ENCODE results near the gene RPS6KB2. TPM values are rescaled to one million over a fixed set of nuclear protein-coding genes. Genes with fewer than 3 reads are reported as not detected.
"Not testable (repeated sequence)": the region's sequence is repeated elsewhere in the genome, so short reads cannot be mapped to it uniquely, and the experiment has no call there.

Gene RPS6KB2
- polyA plus RNA-seq, 1 donor: 40.3 TPM

DNA sequence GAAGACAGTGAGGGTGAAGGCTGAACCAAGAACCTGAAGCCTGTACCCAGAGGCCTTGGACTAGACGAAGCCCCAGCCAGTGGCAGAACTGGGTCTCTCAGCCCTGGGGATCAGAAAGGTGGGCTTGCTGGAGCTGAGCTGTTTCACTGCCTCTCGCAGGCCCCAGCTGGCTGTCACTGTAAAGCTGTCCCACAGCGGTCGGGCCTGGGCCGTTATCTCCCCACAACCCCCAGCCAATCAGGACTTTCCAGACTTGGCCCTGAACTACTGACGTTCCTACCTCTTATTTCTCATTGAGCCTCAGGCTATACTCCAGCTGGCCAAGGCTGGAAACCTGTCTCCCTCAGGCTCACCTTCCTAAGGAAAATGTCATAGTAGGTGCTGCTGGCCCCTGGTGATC, 30.8 kb upstream of the RPS6KB2 start:
- WGBS (ENCODE audit: insufficient coverage, low lambda C conversion rate): no CpG with 5 or more reads among the region's 6 CpGs
- Histone ChIP-seq H3K27me3 (ENCODE audit: control insufficient read depth, insufficient read depth, low read length) (no peaks in the 10 kb centered on the region), H3K36me3 (ENCODE audit: control insufficient read depth, insufficient read depth, low read length) (peaks cover 55% of the 10 kb centered on the region), H3K27ac (ENCODE audit: low read length) (no peak overlapping the region), H3K4me3 (ENCODE audit: low read length) (no peak overlapping the region), H3K9me3 (ENCODE audit: control insufficient read depth, low read depth, low read length) (no peaks in the 10 kb centered on the region), H3K4me1 (ENCODE audit: control insufficient read depth, insufficient read depth, low read length) (peaks cover 19% of the 10 kb centered on the region)
- no peak for DNase-seq

- Histone ChIP-seq H3K4me1 (ENCODE audit: control insufficient read depth, insufficient read depth, low read length) (peaks cover 20% of the 10 kb centered on the region), H3K27me3 (ENCODE audit: control insufficient read depth, insufficient read depth, low read length) (no peaks in the 10 kb centered on the region), H3K9me3 (ENCODE audit: control insufficient read depth, low read depth, low read length) (no peaks in the 10 kb centered on the region), H3K27ac (ENCODE audit: low read length) (no peak overlapping the region), H3K36me3 (ENCODE audit: control insufficient read depth, insufficient read depth, low read length) (peaks cover 55% of the 10 kb centered on the region), H3K4me3 (ENCODE audit: low read length) (no peak overlapping the region)
- no CpG with 5 or more reads among the region's 24 CpGs for WGBS (ENCODE audit: insufficient coverage, low lambda C conversion rate)
- no peak for DNase-seq
Measured at GRCh38 chr11:67397986-67398660, 30.2 kb upstream of the RPS6KB2 start.

DNA sequence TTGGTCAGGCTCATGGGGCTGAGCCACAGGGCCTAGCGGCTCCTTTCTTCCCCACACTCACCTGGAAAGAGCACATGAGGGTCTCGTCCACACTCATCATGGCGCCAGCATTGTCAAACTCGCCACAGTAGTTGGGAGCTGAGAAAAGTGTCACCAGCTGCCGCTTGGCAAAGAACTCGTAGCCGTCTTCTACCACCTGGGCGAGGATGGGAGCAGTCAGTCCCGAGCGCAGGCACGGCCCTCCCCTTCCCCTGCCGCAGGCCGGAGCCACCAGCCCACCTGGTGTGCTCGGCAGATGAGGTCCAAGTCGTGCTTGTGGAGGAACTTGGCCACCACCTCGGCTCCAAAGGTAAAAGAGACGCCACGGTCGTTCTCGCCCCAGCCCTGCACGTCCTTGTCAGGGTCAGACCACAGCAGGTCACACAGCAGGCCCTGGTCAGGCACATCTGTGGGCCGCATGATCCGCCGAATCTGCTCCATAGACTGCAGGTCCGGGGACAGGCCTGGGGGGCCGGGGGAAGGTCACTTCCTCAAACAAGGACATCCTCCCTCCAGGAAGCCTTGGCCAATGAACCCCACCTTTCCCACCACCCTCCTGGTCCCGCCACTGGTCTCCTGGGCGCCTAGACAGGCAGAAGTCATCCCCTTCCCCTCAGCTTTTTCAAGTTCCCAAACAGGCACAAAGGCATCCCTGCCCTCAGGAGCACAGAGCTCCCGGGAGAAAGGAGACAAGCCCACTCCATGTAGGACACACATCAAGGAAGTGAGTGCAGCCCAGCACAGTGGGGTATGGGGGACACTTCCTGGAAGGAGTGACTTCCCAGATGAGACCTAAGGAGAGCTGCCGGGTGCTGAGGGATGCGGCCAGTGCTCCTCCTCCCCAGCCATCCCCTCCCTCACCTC, 29.4 kb upstream of the RPS6KB2 start:
- H3K9me3 ChIP-seq (ENCODE audit: control insufficient read depth, low read depth, low read length): no peaks in the 10 kb centered on the region
- no CpG with 5 or more reads among the region's 31 CpGs for WGBS (ENCODE audit: insufficient coverage, low lambda C conversion rate)
- H3K36me3 ChIP-seq (ENCODE audit: control insufficient read depth, insufficient read depth, low read length): peaks cover 51% of the 10 kb centered on the region
- no peaks in the 10 kb centered on the region for H3K27me3 ChIP-seq (ENCODE audit: control insufficient read depth, insufficient read depth, low read length)
- peaks cover 24% of the 10 kb centered on the region for H3K4me1 ChIP-seq (ENCODE audit: control insufficient read depth, insufficient read depth, low read length)
- no peak for DNase-seq
- no peak overlapping the region for H3K27ac ChIP-seq (ENCODE audit: low read length)
- H3K4me3 ChIP-seq (ENCODE audit: low read length): no peak overlapping the region

GRCh38 chr11:67400251-67400941, 27.9 kb upstream of the RPS6KB2 start:
- peak overlapping the region; percentile 100 for H3K4me3 ChIP-seq (ENCODE audit: low read length)
- no peaks in the 10 kb centered on the region for H3K27me3 ChIP-seq (ENCODE audit: control insufficient read depth, insufficient read depth, low read length)
- WGBS (ENCODE audit: insufficient coverage, low lambda C conversion rate): no CpG with 5 or more reads among the region's 23 CpGs
- no peaks in the 10 kb centered on the region for H3K9me3 ChIP-seq (ENCODE audit: control insufficient read depth, low read depth, low read length)
- DNase-seq: peak in 1 of 2 donors; percentile 36
- H3K4me1 ChIP-seq (ENCODE audit: control insufficient read depth, insufficient read depth, low read length): peaks cover 31% of the 10 kb centered on the region
- peaks cover 42% of the 10 kb centered on the region for H3K36me3 ChIP-seq (ENCODE audit: control insufficient read depth, insufficient read depth, low read length)
- H3K27ac ChIP-seq (ENCODE audit: low read length): no peak overlapping the region

GRCh38 chr11:67400942-67401494, 27.3 kb upstream of the RPS6KB2 start:
- WGBS (ENCODE audit: insufficient coverage, low lambda C conversion rate): no CpG with 5 or more reads among the region's 27 CpGs
- peak overlapping the region; percentile 100 for H3K4me3 ChIP-seq (ENCODE audit: low read length)
- no peaks in the 10 kb centered on the region for H3K9me3 ChIP-seq (ENCODE audit: control insufficient read depth, low read depth, low read length)
- peak overlapping the region; percentile 63 for H3K27ac ChIP-seq (ENCODE audit: low read length)
- peaks cover 37% of the 10 kb centered on the region for H3K36me3 ChIP-seq (ENCODE audit: control insufficient read depth, insufficient read depth, low read length)
- no peak for DNase-seq
- H3K27me3 ChIP-seq (ENCODE audit: control insufficient read depth, insufficient read depth, low read length): no peaks in the 10 kb centered on the region
- H3K4me1 ChIP-seq (ENCODE audit: control insufficient read depth, insufficient read depth, low read length): peaks cover 32% of the 10 kb centered on the region

GRCh38 chr11:67401495-67402191, 26.7 kb upstream of the RPS6KB2 start, which contains the start of gene PPP1CA:
PPP1CA (minus strand) TSS chr11:67401858; CDS start chr11:67401782, 76 bp downstream.
- Histone ChIP-seq H3K4me3 (ENCODE audit: low read length) (peak within 1 kb of the TSS; percentile 100), H3K27ac (ENCODE audit: low read length) (peak within 1 kb of the TSS; percentile 96), H3K36me3 (ENCODE audit: control insufficient read depth, insufficient read depth, low read length) (peaks cover 31% of the 10 kb centered on the region), H3K9me3 (ENCODE audit: control insufficient read depth, low read depth, low read length) (no peaks in the 10 kb centered on the region), H3K4me1 (ENCODE audit: control insufficient read depth, insufficient read depth, low read length) (peaks cover 32% of the 10 kb centered on the region), H3K27me3 (ENCODE audit: control insufficient read depth, insufficient read depth, low read length) (no peaks in the 10 kb centered on the region)
- peak; percentile 82 to 91 for DNase-seq
- WGBS (ENCODE audit: insufficient coverage, low lambda C conversion rate): no CpG with 5 or more reads among the region's 73 CpGs

GRCh38 chr11:67402192-67402839, 26.0 kb upstream of the RPS6KB2 start:
- peaks cover 32% of the 10 kb centered on the region for H3K4me1 ChIP-seq (ENCODE audit: control insufficient read depth, insufficient read depth, low read length)
- 80% methylated on average over 3 of the region's 19 CpGs for WGBS (ENCODE audit: insufficient coverage, low lambda C conversion rate)
- H3K27ac ChIP-seq (ENCODE audit: low read length): peak overlapping the region; percentile 96
- not testable (repeated sequence) for H3K9me3 ChIP-seq (ENCODE audit: control insufficient read depth, low read depth, low read length); DNase-seq; H3K27me3 ChIP-seq (ENCODE audit: control insufficient read depth, insufficient read depth, low read length)
- peaks cover 25% of the 10 kb centered on the region for H3K36me3 ChIP-seq (ENCODE audit: control insufficient read depth, insufficient read depth, low read length)
- peak overlapping the region; percentile 53 for H3K4me3 ChIP-seq (ENCODE audit: low read length)

DNA sequence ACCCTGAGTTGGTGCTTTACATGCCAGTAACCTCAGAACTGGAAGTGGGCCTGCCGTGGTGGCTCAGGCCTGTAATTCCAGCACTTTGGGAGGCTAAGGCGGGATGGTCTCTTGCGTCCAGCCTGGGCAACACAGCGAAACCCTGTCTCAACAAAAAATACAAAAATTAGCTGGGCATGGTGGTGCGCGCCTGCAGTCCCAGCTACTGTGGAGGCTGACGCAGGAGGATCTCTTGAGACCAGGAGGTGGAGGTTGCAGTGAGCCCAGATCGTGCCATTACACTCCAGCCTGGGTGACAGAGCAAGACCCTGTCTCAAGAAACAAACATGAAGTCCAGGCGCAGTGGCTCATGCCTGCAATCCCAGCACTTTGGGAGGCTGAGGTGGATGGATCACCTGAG, 25.2 kb upstream of the RPS6KB2 start:
- not testable (repeated sequence) for H3K4me3 ChIP-seq (ENCODE audit: low read length); H3K27ac ChIP-seq (ENCODE audit: low read length); H3K27me3 ChIP-seq (ENCODE audit: control insufficient read depth, insufficient read depth, low read length); DNase-seq; H3K9me3 ChIP-seq (ENCODE audit: control insufficient read depth, low read depth, low read length)
- WGBS (ENCODE audit: insufficient coverage, low lambda C conversion rate): no CpG with 5 or more reads among the region's 9 CpGs
- Histone ChIP-seq H3K4me1 (ENCODE audit: control insufficient read depth, insufficient read depth, low read length) (peaks cover 32% of the 10 kb centered on the region), H3K36me3 (ENCODE audit: control insufficient read depth, insufficient read depth, low read length) (peaks cover 17% of the 10 kb centered on the region)

DNA sequence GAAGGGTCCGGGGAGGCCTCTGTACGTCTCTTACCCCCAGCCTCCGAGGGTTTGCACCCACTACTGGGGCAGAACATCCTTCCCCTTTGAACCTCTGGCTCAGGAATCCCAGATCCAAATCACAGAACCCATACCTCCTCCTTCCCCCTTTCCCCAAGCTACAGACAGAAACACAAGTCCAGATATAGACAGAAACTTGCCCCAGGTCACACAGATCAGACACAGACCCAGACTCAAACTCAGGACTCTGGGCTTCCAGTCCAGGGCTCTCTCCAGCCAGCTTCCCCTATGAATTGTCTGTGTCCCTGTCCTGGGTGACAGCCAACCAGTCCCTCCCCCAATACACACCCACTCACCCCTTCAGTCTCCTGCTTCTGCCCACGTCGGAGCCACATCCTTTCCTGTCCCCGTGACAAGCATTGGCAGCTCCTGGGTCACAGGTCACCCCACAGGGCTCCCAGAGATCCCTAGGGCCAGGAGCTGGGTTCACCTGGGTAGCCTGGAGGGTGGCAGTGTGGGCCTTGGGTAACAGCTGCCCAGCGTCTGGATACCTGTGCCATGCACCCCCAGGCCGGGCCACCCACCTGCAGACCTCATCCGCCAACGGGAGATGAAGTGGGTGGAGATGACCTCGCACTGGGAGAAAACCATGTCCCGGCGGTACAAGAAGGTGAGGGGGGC, 23.6 kb upstream of the RPS6KB2 start:
- no peak for DNase-seq
- H3K4me3 ChIP-seq (ENCODE audit: low read length): peak overlapping the region; percentile 11

More for the DNA sequence above, 23.6 kb upstream of the RPS6KB2 start:
- no peaks in the 10 kb centered on the region for H3K9me3 ChIP-seq (ENCODE audit: control insufficient read depth, low read depth, low read length)
- H3K27me3 ChIP-seq (ENCODE audit: control insufficient read depth, insufficient read depth, low read length): peaks cover 6% of the 10 kb centered on the region
- H3K36me3 ChIP-seq (ENCODE audit: control insufficient read depth, insufficient read depth, low read length): peaks cover 2% of the 10 kb centered on the region
- peaks cover 28% of the 10 kb centered on the region for H3K4me1 ChIP-seq (ENCODE audit: control insufficient read depth, insufficient read depth, low read length)
- no peak overlapping the region for H3K27ac ChIP-seq (ENCODE audit: low read length)
- no CpG with 5 or more reads among the region's 13 CpGs for WGBS (ENCODE audit: insufficient coverage, low lambda C conversion rate)
